Epithelial cell of esophagus (primary cell): Measurements from ENCODE around the gene PSMG4.

Experiments
- DNase-seq: peaks from one replicate; pipeline ENCODE4 v3.0.0; 2010; ENCODE audit warnings: low read depth
- H3K4me3 ChIP-seq: 2 replicates; pipeline ENCODE4 v1.5.1; 2011; ENCODE audit warnings: mild to moderate bottlenecking, low read length, control low read depth
- TF ChIP-seq, protein P1 (sequence below): IDR thresholded peaks from 2 replicates; pipeline ENCODE4 v1.5.1; 2011; ENCODE audit warnings: low read depth, mild to moderate bottlenecking, low read length, control low read depth, inconsistent platforms; ENCODE audit not compliant: insufficient read depth; ENCODE audit errors: missing control alignments

PSMG4 gene

DNA sequence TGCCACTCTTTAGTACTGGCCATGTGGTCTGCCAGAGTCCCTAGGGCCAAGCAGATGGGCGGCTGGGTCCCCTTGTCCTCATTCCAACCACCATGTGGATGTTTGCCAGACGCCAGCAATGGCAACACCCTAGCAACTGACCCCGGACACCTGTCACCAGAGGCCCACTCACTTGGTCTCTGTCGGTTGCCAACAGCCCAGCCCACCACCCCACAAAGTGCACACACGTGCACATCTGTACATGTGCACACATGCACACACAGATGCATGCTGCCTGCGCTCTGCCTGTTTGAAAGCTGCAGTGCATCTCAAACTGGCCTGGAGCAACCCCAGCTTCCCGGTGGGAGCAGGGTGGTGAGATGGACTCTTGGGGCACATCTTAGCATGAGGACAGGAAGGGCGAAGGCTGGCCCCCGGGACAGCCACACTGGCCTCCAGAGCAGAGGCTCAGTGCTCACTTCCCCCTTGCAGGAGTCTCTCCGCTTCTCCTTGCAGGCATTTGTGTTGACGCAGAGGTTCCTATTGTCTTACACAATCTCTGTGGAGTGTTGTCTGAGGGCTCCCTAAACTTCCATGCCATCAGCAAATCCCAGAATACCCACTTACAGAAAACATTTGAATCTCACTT lies 54.0 kb downstream of the PSMG4 start:
- DNase-seq, result no peak
- TF ChIP-seq, protein P1, sequence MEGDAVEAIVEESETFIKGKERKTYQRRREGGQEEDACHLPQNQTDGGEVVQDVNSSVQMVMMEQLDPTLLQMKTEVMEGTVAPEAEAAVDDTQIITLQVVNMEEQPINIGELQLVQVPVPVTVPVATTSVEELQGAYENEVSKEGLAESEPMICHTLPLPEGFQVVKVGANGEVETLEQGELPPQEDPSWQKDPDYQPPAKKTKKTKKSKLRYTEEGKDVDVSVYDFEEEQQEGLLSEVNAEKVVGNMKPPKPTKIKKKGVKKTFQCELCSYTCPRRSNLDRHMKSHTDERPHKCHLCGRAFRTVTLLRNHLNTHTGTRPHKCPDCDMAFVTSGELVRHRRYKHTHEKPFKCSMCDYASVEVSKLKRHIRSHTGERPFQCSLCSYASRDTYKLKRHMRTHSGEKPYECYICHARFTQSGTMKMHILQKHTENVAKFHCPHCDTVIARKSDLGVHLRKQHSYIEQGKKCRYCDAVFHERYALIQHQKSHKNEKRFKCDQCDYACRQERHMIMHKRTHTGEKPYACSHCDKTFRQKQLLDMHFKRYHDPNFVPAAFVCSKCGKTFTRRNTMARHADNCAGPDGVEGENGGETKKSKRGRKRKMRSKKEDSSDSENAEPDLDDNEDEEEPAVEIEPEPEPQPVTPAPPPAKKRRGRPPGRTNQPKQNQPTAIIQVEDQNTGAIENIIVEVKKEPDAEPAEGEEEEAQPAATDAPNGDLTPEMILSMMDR, result no peak
- H3K4me3 ChIP-seq, result no peak overlapping the region

DNA sequence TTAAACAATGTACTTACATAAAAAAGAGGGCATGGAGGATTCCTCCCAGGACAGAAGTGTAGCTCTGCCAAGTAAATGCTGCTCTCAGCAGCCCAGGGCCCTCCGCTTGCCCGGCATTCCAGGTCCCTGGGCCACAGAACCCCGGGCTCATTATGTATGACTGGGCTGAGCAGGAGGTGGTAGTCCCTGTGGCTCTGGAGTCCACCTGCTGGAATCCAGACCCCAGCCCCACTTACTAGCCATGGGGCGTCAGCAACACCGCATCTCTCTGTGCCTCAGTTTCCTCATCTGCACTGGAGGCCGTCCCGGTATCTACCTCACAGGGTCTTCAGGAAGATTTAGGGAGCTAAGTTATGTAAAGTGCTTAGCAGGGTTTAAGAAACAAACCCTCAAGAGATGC lies 55.4 kb downstream of the PSMG4 start:
- DNase-seq, result no peak
- TF ChIP-seq, protein P1, result no peak
- no peak overlapping the region for H3K4me3 ChIP-seq

DNA sequence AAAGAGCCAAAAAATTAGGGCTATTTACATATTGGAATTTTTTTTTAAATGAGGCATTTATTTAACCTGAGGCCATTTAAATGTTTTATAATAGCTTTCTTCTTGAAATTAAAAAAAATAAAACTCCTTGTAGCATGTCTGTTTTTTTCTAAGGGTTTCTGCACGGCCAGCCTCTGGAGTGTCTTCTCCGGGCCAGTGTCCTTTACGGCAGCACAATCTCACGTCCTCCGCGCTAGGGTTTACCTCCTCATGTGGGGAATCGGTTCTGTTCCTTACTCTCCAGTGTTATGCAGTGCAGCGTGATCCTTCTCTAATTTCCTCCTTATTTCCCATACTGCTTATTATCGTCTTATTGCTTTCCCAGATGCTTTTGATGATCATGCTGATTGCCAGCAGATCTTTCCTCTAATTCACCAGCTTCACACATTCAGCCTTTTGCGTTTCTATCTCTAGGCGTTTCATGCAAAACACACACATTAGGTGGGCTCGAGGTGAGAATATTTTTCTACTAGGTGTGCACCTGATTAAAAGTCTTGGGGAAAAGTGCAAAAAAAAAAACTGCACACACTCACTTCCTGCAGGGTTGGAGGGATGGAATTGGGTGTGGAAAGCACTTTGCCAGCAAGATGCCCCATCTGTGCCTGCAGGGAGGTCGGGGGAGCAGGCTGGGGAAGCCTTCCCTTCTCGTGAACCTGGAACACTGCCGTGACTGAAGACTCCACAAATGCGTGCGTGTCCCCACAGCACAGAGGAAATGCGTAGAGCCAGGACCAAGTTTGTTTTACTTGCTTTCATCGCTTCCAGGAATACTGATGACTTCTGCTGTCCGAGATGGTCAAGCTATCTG lies 56.1 kb downstream of the PSMG4 start:
- TF ChIP-seq, protein P1, result no peak
- H3K4me3 ChIP-seq, result no peak overlapping the region
- no peak for DNase-seq

DNA sequence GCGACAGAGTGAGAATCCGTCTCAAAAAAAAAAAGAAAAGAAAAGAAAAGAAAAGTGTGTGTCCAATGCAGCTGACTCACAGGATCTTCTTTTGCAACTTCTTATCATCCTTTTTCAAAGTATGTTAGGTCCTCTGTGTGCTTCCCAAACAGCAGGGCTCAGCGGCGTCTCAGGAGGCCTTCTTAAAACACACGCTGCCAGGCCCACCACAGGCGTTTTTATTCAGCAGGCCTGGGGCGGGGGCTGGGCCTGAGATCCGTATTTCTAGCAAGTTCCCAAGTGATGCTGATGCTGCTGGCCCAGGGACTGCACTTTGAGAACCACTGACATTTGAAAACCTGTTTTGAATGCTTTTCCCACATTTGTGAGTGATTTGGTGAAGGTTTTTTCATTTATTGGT lies 57.1 kb downstream of the PSMG4 start:
- TF ChIP-seq, protein P1, result no peak
- H3K4me3 ChIP-seq, result no peak overlapping the region
- DNase-seq, result no peak

DNA sequence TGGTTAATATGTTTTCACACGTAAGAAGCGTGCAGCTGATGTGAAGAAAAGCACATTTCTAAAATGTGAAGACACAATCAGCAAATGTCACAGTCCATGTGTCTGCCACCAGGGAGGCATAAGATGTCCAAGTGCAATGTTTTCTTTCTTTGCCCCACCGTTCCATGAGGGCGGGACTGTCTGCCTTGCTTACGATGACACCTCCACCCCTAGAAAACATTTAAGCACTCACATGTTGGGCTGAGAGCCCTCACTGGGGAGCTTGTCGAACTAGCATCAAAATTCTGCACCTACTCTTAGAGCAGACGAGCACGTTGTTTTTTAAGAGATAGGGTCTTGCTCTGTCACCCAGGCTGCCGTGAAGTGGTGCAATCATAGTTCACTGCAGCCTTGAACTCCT lies 57.6 kb downstream of the PSMG4 start:
- no peak overlapping the region for H3K4me3 ChIP-seq
- DNase-seq, result no peak
- TF ChIP-seq, protein P1, result no peak

DNA sequence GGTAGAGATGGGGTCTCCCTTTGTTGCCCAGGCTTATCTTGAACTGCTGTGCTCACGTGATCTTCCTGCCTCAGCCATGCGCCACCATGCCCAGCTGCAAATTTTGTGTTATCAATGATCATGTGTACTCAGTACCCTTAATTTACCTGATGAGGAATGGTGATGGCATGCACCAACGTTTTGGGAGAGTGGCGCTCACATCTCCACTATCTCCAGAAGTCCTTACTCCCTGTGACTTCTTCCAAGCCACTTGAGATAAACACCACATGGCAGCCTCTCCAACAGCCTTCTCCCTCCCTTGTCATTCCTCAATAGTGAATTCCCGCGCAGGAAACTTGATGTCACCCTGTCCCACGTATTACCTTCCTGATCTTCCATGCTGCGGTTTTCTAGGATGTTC lies 58.1 kb downstream of the PSMG4 start:
- TF ChIP-seq, protein P1, result no peak
- DNase-seq, result no peak
- H3K4me3 ChIP-seq, result no peak overlapping the region
